GM12875 (cell line): ENCODE results near the gene MT1X.

Source experiments
- H3K4me3 ChIP-seq: one replicate; pipeline ENCODE4 v1.5.1; 2011; ENCODE audit warnings: low read depth, low read length, control low read depth
- TF ChIP-seq, protein P1 (sequence below): IDR thresholded peaks from 2 replicates; pipeline ENCODE4 v1.5.1; 2011; ENCODE audit warnings: low read depth, mild to moderate bottlenecking, control low read depth, inconsistent platforms, low read length, moderate library complexity, borderline replicate concordance; ENCODE audit not compliant: insufficient read depth

Gene MT1X

DNA sequence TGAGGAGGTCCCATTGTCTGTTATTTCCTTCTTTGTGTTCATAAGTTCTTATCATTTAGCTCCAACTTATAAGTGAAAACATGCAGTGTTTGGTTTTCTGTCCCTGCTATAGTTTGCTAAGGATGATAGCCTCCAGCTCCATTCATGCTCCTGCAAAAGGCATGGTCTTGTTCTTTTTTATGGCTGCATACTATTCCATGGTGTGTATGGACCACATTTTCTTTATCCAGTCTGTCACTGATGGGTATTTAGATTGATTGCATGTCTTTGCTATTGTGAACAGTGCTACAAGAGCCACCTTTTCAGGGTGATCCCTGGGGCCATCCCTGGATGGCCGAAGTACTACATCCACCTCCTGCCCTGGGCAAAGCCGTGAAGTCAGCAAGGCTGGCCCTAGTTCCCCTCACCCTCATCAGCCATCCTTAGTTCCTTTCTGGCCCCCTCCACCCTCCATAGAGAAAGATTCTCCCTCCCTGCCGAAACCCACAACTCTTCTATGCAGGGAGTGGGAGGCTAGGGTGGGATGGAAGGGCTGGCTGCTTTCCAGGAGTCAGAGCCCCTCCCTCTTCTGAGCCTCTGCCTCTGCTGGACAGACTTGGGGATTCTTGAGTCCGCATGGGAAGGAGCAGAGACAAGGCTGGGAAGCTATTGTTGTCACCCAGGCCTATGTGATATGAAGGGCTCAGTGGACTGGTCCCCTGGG lies 8.3 kb downstream of the MT1X start:
- H3K4me3 ChIP-seq = no peak overlapping the region

DNA sequence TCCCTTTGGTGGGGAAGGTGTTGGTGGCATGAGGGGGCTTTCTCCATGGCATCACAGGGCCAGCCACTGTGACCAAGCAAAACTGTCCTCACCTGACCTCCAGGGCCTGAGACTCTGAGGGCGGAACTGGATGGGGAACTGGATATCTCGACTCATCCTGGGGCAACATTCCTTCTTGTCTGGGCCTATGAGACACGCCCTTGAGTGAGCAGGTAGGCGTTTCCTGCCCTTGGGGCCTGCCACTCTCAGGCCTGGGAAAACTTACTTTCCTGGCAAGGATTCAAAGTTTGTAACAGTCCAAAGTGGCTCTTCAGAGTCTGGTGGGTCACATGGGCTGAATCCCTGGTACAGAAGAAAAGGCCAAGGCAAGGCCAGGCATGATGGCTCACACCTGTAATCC lies 9.6 kb downstream of the MT1X start:
- no peak overlapping the region for H3K4me3 ChIP-seq
- TF ChIP-seq, protein P1, sequence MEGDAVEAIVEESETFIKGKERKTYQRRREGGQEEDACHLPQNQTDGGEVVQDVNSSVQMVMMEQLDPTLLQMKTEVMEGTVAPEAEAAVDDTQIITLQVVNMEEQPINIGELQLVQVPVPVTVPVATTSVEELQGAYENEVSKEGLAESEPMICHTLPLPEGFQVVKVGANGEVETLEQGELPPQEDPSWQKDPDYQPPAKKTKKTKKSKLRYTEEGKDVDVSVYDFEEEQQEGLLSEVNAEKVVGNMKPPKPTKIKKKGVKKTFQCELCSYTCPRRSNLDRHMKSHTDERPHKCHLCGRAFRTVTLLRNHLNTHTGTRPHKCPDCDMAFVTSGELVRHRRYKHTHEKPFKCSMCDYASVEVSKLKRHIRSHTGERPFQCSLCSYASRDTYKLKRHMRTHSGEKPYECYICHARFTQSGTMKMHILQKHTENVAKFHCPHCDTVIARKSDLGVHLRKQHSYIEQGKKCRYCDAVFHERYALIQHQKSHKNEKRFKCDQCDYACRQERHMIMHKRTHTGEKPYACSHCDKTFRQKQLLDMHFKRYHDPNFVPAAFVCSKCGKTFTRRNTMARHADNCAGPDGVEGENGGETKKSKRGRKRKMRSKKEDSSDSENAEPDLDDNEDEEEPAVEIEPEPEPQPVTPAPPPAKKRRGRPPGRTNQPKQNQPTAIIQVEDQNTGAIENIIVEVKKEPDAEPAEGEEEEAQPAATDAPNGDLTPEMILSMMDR = no peak

More for the DNA sequence above, 8.3 kb downstream of the MT1X start:
- TF ChIP-seq, protein P1 = no peak

DNA sequence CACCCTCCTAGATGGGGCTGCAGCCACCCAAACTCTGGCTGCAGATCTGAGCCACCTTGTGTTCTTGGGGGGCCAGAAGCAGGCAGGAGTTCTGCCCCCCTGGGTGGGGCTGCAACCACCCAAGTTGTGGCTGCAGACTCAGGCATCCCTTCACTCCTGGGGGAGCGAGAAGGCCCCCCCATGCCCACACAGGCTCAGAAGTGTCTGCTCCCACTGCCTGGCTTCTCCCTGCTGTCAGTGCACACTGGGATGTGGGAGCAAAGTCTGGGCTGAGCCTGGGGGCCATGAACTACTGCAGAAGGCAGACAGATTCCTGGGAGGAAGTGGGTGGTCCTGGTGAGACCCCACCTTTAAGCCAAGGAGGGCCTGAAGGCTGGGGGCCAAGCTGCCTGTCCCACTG lies 13.0 kb downstream of the MT1X start:
- TF ChIP-seq, protein P1 = no peak
- H3K4me3 ChIP-seq = no peak overlapping the region

DNA sequence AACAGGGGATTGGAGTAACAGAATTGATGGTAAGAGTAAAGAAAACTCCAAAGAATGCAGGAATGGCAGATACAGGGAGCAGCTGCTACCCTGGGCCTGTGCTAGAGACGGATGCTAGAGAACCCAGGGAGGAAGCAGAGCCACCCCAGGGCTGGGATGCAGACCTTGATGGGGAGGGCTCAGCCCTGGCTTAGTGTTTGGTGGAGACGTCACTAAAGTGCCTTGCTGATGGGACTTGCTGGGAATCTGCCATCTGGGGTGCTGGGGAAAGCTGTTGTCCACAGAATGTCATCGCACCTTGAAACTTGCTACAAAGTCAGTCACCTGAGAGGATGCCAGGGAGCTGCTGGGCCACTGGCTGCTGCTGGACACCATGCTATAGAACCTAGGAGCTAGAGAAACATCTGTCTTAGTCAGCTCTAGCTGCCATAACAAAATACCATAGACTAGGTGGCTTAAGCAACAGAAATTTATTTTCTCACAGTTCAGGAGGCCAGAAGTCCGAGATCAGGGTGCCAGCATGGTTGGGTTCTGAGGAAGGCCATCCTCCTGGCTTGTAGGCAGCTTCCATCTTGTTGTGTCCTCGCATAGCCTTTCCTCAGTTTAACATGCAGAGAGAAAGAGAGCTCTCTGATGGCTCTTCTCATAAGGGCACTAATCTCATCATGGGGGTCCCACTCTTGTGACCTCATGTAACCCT lies 15.3 kb downstream of the MT1X start:
- H3K4me3 ChIP-seq = no peak overlapping the region

DNA sequence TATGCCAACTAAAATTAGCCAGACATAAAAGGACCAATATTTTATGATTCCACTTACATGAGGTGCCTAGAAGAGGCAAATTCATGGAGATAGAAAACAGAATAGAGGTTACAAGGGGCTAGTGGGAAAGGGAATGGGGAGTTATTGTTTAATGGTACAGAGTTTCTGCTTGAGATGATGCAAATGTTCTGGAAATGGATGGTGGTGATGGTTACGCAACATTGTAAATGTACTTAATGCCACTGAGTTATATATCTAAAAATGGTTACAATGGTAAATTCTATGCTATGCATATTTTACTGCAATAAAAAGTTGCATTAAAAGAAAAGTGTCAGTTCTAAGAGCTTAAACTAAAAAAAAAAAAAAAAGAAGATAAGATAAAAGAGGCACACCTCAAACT lies 17.9 kb downstream of the MT1X start:
- no peak overlapping the region for H3K4me3 ChIP-seq
- TF ChIP-seq, protein P1 = no peak

More for the DNA sequence above, 15.3 kb downstream of the MT1X start:
- TF ChIP-seq, protein P1 = no peak

DNA sequence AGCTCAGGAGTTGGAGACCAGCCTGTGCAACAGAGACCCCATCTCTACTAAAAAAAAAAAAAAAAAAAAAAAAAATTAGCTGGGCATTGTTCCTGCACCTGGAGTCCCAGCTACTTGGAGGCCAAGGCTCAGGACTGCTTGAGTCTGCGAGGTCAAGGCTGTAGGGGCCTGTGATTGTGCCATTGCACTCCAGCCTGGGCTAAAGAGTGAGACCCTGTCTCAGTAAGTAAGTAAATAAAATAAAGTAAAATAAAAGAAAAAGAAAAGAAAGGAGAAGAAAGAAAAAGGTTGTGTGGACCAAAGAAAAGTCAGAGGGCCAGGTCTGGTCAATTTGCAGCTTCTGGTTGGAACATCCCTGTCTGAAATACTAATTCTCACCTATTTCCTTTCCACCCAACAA lies 18.4 kb downstream of the MT1X start:
- no peak overlapping the region for H3K4me3 ChIP-seq
- TF ChIP-seq, protein P1 = no peak

DNA sequence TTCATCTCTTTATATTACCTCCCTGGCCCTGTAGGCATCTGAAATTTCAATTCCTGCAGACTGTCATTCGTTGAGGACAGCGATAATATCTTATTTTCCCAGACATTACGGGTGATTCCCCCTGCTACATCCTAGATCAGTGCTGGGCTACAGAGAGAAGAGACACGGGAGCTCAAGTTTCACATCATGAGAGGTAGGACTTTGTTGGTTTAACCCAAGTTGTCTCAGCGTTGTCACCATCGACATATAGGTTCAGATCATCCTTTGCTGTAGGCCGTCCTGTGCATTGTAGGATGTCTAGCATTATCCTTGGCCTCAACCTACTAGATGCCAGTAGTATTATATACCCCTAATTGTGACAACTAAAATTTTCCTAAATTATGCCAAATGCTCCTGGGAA lies 19.3 kb downstream of the MT1X start:
- TF ChIP-seq, protein P1 = no peak
- no peak overlapping the region for H3K4me3 ChIP-seq
